DND-41 (cell line): ENCODE measurements around the gene OTUD5.

Source experiments
- CTCF ChIP-seq: IDR thresholded peaks from 2 replicates; pipeline ENCODE4 v1.5.1; 2012; ENCODE audit warnings: borderline replicate concordance, low read length, moderate library complexity, mild to moderate bottlenecking; ENCODE audit not compliant: poor library complexity, severe bottlenecking; ENCODE audit errors: extremely low read depth
- EZH2 ChIP-seq: IDR thresholded peaks from 3 replicates; pipeline ENCODE4 v1.6.1; 2012; ENCODE audit warnings: borderline replicate concordance, low read depth, mild to moderate bottlenecking, moderate library complexity, low read length, inconsistent platforms; ENCODE audit not compliant: severe bottlenecking

GRCh38 chrX:48903290-48903689 is 54.1 kb downstream of the OTUD5 start:
- TF ChIP-seq CTCF (no peak), EZH2 (no peak)
